HG03342 (cell line): ENCODE measurements around the gene NDRG2.

Experiments used
- ATAC-seq: cut with Tn5 transposase; IDR thresholded peaks from one replicate; pipeline ENCODE4 v1.9.1; 2021; ENCODE audit warnings: mild to moderate bottlenecking, moderate library complexity; ENCODE audit not compliant: unreplicated experiment

Gene NDRG2

DNA sequence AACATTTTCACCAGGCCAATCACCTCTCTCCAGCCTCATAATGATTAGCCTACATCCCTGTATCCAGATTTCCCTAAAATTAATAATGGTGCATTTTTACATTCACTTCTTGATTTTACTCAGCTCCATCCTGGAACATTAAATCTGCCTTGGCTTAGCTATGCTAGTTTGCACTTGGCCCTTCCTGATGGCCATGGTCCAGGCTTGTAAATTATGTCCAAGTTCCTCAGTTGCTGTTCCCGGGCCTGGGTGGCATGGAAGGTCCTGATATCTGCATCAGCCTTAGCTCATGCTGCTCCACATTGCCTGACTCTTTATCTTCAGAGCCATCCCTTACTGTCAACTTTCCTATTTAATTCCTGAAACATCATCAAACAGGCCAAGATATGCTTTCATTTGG is 46.2 kb downstream of the NDRG2 start:
- no peak for ATAC-seq

DNA sequence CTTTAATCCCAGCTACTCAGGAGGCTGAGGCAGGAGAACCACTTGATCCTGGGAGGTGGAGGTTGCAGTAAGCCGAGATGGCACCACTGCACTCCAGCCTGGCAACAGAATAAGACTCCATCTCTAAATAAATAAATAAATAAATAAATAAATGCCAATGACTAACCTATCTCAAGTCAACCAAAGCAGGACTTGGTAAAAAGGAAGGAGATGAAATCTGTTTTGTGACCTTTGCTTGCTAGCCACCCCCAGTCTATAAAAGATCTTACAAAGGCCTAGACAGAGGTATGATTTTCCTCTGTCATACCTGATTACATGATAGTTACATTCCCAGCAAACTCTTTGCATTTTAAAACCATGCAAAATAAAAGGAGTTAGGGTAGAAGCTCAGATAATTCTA is 48.6 kb downstream of the NDRG2 start:
- ATAC-seq = no peak

DNA sequence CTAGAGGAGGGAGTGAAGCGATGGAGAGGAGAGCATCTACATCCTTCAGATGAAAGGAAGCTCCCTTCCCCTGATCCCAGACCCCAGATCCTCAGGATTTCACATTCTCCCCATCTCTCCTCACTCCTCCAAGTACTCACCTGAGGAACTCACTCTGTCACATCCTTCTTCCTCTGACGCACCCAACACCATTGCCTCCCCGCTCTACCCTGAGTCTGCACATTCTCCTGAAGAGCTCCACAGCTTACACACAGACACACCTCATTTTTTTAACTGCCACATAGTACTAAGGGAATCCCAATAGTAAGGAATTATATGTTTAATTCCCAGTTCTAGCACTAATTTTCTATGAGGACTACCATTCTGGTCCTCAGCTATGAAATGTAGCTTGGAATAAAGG is 51.4 kb downstream of the NDRG2 start:
- ATAC-seq = no peak

DNA sequence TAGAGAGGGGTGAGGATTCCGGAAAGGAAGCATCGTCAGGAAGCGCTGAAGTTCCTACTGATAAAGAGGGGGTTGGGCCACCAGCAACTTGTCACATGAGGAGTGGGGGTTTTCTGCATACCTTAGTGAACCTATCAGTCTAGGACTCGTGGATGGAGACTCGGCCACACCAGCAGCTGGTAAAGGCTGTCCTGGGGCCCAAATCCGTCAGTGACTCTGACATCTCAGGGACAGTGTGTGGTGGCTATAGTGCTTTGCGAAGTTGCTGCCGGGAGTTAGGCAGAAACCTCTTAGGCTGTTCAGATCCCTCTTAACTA is 53.2 kb downstream of the NDRG2 start:
- ATAC-seq = peak; percentile 29

DNA sequence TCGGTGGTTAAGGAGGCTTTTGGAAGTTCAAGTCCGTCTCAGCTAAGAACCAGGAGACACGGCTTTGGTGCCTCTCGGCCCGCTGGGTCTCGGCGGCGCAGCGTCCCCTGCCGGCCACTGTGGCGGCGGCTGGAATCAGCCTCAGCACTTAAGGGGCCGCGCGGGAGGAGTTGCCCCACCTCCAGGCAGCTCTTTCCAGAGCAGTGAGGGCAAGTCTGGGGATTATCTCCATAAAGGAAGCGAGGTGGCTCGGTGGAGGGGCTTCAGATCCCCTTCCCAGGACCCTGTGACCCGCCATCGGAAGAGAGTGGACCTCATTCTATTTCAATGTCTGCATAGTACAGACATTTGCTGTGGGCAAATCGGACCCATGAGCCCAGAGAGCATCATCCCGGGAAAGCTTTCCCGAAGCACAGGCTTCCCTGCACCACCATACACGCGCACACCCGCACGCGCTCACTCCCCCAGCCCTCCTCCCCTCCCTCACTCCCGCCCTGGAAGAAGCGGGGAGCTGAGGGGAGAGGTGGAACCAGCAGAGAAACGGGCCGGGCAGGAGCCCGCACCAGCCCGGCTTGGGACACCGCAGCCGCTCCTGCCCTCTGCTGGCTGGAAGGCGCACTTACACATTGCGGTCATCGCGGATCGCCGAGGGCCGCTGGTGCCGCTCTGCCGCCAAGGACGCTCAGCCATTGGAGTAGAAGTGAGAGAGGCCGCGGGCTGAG is 53.7 kb downstream of the NDRG2 start:
- peak; percentile 89 for ATAC-seq

DNA sequence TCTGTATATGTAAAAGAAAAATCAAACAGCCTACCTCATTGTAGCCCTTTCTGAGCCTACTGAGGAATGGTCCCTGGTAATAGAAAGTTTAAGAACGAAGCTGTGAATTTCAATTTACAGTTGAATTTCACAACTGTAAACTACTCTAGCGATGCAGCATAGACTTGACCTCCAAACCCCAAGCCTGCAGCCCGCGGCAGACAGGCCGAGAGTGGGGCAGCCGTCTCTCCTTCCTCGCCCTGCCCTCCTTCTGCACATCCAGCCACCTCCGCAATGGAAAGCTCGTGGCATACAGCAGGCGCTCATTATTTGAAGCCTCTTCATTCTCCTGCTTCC is 54.2 kb downstream of the NDRG2 start:
- ATAC-seq = no peak

DNA sequence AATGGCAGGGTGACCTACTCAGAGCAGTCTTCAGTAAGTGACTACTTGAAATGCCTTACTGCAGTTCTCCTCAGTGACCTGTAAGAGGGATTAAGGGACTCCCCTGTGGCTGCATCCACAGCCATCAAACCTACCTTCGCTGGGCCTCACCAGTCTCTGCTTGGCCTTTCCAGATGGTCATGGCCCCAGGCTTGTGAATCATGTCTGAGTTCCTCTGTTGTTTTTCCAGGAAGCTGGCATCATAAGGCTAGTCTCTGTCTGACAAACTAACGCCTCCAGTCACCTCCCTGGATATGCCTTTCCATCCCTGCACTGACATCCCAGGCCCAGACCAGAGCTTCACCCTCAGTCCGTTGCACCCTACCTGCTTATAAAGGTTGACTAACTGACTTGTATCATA is 55.5 kb downstream of the NDRG2 start:
- no peak for ATAC-seq
